AG09309 (cell line): ENCODE measurements around the gene ST3GAL5.
"Not testable (repeated sequence)": the region's sequence is repeated elsewhere in the genome, so short reads cannot be mapped to it uniquely, and the experiment has no call there.

Experiments used
- DNase-seq: peaks from one replicate; pipeline ENCODE4 v3.0.0-alpha.2; 2010; ENCODE audit warnings: low read depth
- H3K4me3 ChIP-seq: 2 replicates; pipeline ENCODE4 v1.5.1; 2011; ENCODE audit warnings: mild to moderate bottlenecking, low read depth, low read length, moderate library complexity; ENCODE audit not compliant: control insufficient read depth
- TF ChIP-seq, protein P1 (sequence below): IDR thresholded peaks from 2 replicates; pipeline ENCODE4 v1.5.1; 2011; ENCODE audit warnings: mild to moderate bottlenecking, low read depth, low read length, inconsistent platforms; ENCODE audit not compliant: insufficient read depth, control insufficient read depth; ENCODE audit errors: missing control alignments

The ST3GAL5 gene

DNA sequence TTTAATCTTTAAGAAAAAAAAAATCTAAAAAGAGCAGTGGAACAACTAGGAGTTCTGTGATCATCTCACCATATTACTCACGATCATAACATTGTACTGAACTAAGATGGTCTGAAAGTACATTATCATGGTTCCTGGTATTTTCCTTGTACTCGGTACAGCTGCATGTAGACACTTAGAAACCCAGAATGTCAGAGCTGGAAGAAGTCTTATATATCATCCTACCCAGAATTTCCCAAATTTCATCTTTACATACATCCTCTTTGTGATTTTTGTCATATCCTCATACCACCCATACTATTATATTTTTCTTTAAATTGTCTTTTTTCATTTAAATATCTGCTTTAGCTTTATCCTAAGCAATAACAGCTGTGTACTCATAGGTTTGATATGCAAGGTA, 12.4 kb upstream of the ST3GAL5 start:
- TF ChIP-seq, protein P1, sequence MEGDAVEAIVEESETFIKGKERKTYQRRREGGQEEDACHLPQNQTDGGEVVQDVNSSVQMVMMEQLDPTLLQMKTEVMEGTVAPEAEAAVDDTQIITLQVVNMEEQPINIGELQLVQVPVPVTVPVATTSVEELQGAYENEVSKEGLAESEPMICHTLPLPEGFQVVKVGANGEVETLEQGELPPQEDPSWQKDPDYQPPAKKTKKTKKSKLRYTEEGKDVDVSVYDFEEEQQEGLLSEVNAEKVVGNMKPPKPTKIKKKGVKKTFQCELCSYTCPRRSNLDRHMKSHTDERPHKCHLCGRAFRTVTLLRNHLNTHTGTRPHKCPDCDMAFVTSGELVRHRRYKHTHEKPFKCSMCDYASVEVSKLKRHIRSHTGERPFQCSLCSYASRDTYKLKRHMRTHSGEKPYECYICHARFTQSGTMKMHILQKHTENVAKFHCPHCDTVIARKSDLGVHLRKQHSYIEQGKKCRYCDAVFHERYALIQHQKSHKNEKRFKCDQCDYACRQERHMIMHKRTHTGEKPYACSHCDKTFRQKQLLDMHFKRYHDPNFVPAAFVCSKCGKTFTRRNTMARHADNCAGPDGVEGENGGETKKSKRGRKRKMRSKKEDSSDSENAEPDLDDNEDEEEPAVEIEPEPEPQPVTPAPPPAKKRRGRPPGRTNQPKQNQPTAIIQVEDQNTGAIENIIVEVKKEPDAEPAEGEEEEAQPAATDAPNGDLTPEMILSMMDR = no peak
- H3K4me3 ChIP-seq = no peak overlapping the region
- DNase-seq = no peak

DNA sequence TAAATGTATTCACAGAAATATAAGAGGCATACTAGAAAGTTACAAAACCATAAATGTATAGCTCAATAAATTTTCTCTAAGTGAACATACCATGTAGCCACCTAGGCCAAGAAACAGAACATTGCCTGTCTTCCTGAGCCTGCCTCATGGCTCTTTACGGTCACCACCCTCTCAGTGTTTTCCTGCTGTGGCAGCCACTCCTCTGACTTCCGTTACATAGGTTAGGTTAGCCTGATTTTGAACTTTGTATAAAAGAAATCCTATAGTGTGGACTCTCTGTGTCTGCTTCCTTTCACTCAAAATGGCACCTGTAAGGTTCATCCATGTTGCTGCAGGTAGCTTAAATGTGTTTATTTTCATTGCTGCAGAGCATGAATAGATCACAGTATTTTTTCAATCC, 11.6 kb upstream of the ST3GAL5 start:
- no peak overlapping the region for H3K4me3 ChIP-seq
- TF ChIP-seq, protein P1 = no peak
- DNase-seq = no peak

DNA sequence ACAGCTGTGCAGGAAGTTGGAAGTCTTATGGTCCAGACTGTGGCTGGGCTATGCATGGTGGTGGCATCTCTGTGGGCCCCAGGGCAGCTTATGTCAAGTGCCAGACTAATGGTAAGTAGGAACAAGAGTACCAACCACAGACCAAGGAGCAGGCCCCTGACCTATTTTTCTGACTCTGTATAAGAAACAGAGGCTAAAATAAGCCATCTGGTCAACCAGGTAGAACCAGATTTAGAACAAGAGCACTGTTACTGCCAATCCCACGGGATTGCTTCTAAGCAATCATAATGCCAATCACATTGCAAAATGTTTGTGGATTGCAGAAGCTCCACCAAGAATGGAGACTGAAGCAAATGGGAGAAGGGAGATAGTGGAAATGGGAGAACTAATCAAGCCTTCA, 11.1 kb upstream of the ST3GAL5 start:
- no peak overlapping the region for H3K4me3 ChIP-seq
- TF ChIP-seq, protein P1 = no peak
- no peak for DNase-seq

DNA sequence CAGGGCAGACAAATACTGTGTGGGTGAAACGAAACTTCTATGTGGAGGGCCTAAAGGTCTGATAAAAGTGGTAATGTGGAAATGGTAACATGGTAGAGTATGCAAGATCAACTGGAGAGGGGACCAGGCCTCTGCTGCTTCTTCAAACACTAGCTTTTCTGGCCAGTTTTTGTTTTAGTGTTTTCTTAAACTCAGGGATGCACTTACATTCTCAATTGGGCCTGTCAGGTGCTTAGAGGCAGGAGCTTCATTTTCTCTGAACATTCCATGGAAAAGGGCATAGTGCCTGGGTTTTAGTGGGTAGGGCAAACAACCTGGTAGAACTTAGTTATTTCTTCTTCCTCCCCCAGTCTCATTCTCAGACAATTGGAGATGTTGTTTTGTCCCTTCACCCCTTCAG, 10.5 kb upstream of the ST3GAL5 start:
- TF ChIP-seq, protein P1 = no peak
- DNase-seq = no peak
- no peak overlapping the region for H3K4me3 ChIP-seq

DNA sequence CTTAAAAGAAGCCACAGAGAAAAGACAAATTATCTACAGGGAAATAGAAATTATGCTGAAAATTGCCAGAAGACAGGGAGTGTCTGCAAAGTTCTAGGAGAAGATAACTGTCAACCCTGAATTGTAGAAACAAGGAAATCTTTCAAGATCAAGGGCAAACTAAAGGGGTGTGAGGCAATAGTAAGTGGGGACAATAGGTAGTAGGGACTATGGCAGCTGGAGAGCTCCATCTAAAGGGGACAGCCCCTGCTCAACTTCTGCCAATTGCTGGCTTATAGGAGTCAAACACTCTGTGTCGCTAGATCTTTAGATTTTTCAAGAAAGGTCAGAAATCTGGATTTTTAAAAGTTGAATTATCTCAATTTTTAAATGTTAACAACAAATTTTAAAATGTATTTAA, 10.1 kb upstream of the ST3GAL5 start:
- TF ChIP-seq, protein P1 = no peak
- DNase-seq = no peak
- H3K4me3 ChIP-seq = no peak overlapping the region

DNA sequence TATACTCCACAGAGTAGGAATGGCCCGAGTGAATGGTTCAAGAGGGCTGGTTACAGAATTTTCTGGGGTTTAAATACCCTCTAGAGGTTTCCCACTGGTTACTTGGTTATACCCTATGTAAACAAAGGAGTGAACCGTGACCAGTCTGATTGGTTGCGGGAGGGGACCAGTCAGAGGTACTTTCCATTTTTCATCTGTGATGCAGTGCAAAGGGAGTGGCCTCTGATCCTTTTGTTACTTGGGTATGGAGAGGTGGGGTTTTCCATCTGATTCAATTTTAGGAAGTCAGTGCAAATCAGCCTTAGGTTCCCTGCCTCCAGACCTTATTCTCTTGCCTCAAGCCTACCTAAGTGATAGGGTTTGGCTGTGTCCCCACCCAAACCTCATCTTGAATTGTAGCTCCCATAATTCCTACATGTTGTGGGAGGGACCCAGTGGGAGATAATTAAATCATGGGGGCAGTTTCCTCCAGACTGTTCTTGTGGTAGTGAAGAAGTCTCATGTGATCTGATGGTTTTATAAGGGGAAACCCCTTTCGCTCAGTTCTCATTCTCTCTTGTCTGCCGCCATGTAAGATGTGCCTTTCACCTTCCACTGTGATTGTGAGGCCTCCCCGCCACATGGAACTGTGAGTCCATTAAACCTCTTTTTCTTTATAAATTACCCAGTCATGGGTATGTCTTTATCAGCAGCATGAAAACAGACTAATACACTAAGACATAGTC, 5.9 kb upstream of the ST3GAL5 start:
- not testable (repeated sequence) for H3K4me3 ChIP-seq, DNase-seq

DNA sequence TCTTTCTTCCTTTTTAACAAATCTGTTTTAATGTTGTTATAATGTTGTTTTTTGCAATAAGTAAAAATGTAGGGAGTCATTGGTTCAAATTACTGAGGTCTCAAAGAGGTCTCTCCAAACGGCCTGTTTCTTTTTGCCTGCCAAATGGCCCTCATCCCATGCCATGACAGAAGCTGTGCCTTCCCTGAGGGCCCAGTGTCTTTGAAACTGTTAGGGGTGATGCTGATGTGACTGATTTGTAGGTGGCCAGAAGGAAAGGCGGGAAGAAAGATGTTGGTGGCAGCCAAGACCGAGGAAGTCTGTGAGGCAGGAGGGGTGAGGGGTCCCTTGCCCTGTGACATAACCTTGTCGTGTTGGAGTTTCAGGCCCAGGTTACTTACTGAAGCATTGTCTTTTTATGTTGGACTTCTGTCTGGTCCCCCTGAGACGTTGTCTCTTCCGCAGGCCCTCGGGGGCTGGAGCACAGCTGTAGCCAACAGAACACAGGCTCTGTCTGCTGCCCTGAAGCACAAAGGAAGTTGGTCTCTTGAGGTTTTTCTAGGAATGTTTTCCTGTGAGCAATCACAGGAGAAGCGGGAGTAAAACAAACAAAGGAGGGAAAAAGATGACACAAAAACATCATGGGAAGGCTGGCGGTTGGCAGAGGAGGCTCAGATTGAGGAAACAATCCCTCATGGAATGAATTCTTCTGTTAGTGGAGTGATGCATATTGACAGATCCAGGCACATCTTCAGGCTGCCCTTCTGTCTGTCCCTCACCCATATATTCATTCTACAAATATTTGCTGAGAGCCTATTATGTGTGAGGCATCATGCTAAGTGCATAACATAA, 4.9 kb upstream of the ST3GAL5 start:
- no peak for DNase-seq
- TF ChIP-seq, protein P1 = no peak
- H3K4me3 ChIP-seq = no peak overlapping the region
